Esophagus (tissue), 2 donors: ENCODE data around the gene PDPK1. TPM values are rescaled to one million over a fixed set of nuclear protein-coding genes. Genes with fewer than 3 reads are reported as not detected.

Source experiments
- H3K27ac ChIP-seq, 2 donors: one replicate each; pipeline ENCODE4 v1.5.1; 2013; ENCODE audit warnings: low read depth in 2 of 2, mild to moderate bottlenecking in 2 of 2, inconsistent platforms in 1 of 2, low read length in 1 of 2, moderate library complexity in 1 of 2
- H3K27me3 ChIP-seq, 2 donors: one replicate each; pipeline ENCODE4 v1.6.1; 2013; ENCODE audit warnings: low read length in 2 of 2, control low read depth in 1 of 2, mild to moderate bottlenecking in 1 of 2; ENCODE audit not compliant: insufficient read depth in 2 of 2, control insufficient read depth in 1 of 2
- H3K36me3 ChIP-seq, 2 donors: one replicate each; pipeline ENCODE4 v1.6.1; 2013; ENCODE audit warnings: low read length in 1 of 2; ENCODE audit not compliant: control insufficient read depth in 2 of 2, insufficient read depth in 2 of 2
- H3K4me1 ChIP-seq, 2 donors: one replicate each; pipeline ENCODE4 v1.6.1; 2013; ENCODE audit warnings: low read length in 1 of 2; ENCODE audit not compliant: control insufficient read depth in 2 of 2, insufficient read depth in 2 of 2
- H3K4me3 ChIP-seq, 2 donors: one replicate each; pipeline ENCODE4 v1.5.1; 2013; ENCODE audit warnings: low read length in 2 of 2, mild to moderate bottlenecking in 2 of 2, low read depth in 1 of 2, moderate library complexity in 1 of 2
- H3K9me3 ChIP-seq, 2 donors: one replicate each; pipeline ENCODE4 v1.6.1; 2013; ENCODE audit warnings: mild to moderate bottlenecking in 2 of 2, low read depth in 1 of 2, low read length in 1 of 2, moderate library complexity in 1 of 2; ENCODE audit not compliant: control insufficient read depth in 2 of 2, insufficient read depth in 1 of 2
- WGBS, 2 donors: extraction: QIAGEN DNeasy Blood & Tissue Kit; methylation state at CpG; one replicate each; pipeline ENCODE4 v1.1.7; 2013; 5-methylcytosine and 5-hydroxymethylcytosine counted together
- polyA plus RNA-seq, 2 donors: library from polyadenylated mRNA; stranded (reverse); fragments of 200-250 nt; gene quantifications; one replicate each; pipeline ENCODE4 v1.2.3, GENCODE V29; 2013
- donor health status: healthy with polysubstance abuse.
- donor health status: Bipolar disorder and iron deficiency.

The PDPK1 gene
- polyA plus RNA-seq, 2 donors, result 11.8 to 12.8 TPM

- Histone ChIP-seq H3K27ac (no peak overlapping the region), H3K4me1 (no peaks in the 10 kb centered on the region), H3K36me3 (peaks cover 12 to 39% of the 10 kb centered on the region in 2 donors), H3K4me3 (no peak overlapping the region), H3K27me3 (no peaks in the 10 kb centered on the region), H3K9me3 (no peaks in the 10 kb centered on the region)
- WGBS, 2 donors, result 76 to 80% methylated on average over 21 to 23 of the region's 24 CpGs
Observed at GRCh38 chr16:2584729-2585650, 47.2 kb downstream of the PDPK1 start.

GRCh38 chr16:2585651-2586081, 47.8 kb downstream of the PDPK1 start:
- H3K27me3 ChIP-seq, result no peaks in the 10 kb centered on the region
- H3K27ac ChIP-seq, result no peak overlapping the region
- peaks cover 12 to 43% of the 10 kb centered on the region in 2 donors for H3K36me3 ChIP-seq
- no peak overlapping the region for H3K4me3 ChIP-seq
- no peaks in the 10 kb centered on the region for H3K4me1 ChIP-seq
- 89 to 91% methylated on average over 25 of the region's 25 CpGs for WGBS, 2 donors
- no peaks in the 10 kb centered on the region for H3K9me3 ChIP-seq

DNA sequence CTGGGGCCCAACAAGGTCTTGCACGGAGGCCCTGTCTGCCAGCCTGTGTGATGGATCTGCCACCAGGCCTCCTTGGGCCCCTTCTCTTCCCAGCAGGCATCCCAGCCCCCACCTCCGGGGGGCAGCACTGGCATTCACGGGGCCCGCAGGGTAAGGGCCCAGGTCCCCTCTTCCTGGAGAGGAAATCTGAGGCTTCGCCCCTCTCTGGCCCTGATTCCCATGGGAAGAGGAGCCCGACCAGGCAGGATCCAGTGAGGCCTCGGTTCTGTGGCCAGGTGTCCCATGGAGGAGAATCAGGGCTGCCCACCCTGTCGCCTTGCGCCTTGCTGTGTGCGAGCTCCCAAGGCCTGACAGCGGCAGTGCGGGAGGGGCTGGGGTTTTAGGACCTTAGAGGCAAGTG, 48.4 kb downstream of the PDPK1 start:
- Histone ChIP-seq H3K4me3 (no peak overlapping the region), H3K9me3 (no peaks in the 10 kb centered on the region), H3K27ac (no peak overlapping the region), H3K36me3 (peaks cover 12 to 44% of the 10 kb centered on the region in 2 donors), H3K4me1 (no peaks in the 10 kb centered on the region), H3K27me3 (no peaks in the 10 kb centered on the region)
- WGBS, 2 donors, result 82 to 83% methylated on average over 12 of the region's 12 CpGs

DNA sequence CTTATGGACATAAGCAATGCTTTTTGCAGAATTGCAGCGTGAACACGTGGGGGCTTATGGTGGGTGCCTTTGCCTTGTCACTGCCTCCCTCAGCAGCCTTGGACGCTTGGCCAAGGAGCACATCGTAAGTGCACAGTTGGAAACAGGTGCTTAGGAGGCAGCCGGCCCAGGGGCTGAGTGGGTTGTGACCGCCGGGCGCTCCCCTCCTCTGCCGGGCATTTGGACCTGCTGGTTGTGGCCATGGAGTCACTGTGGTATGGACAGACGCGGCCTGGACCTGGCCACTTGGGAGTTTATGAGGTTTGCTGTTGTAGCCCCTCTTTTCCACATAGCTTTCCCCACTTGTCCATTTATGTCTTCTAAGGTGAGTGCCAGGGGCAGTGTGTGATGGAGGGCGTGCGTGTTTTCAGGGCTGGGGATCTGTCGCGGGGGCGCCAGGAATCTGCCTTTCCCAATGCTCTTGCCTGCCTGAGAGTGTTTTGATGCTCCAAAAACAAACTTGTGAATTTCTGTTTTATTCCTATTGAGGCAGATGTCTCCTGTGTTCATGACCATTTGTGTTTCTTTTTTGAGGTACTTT, 49.2 kb downstream of the PDPK1 start:
- Histone ChIP-seq H3K27me3 (no peaks in the 10 kb centered on the region), H3K4me1 (no peaks in the 10 kb centered on the region), H3K27ac (no peak overlapping the region), H3K9me3 (no peaks in the 10 kb centered on the region), H3K36me3 (peaks cover 12 to 46% of the 10 kb centered on the region in 2 donors), H3K4me3 (no peak overlapping the region)
- WGBS, 2 donors, result 92 to 93% methylated on average over 16 of the region's 16 CpGs

GRCh38 chr16:2587891-2588565, 50.2 kb downstream of the PDPK1 start:
- Histone ChIP-seq H3K4me1 (no peaks in the 10 kb centered on the region), H3K27ac (no peak overlapping the region), H3K36me3 (peaks cover 12 to 46% of the 10 kb centered on the region in 2 donors), H3K9me3 (no peaks in the 10 kb centered on the region), H3K4me3 (no peak overlapping the region), H3K27me3 (no peaks in the 10 kb centered on the region)
- 93 to 96% methylated on average over 14 of the region's 14 CpGs for WGBS, 2 donors

DNA sequence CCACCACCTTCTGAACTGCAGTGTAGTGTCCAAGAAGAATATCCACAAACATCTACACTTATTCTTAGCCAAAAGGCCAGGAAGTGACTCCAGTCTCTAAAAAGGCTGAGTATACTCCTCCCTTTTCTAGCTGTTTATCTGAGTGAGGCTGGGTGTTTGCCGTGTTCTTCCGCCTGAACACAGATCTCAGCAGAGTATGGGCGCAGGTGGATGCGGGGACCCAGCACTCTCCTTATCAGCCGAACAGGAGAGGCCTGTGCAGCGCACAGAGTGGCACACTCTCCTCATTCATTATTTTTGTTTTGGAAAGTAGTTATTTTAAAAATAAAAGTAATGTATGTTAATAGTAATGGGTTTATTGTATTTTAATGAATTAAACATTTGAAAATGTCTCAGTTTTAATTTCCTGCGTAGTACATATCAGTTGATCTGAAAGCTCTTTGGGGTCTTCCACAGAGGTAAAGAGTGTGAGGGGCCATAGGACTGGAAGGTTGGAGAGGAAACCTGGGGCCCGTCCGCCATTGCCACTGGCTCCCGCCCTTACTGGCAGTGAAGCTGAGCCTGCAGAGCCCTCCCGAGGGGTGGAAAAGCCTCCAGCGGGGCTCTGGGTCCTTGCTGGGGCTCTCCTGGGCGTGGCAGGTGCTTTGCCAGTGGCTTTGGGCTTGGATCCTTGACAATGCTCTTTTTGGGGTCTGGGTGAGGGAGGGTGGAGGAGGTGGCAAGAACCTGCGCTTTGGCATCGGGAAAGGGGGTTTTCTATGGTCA, 53.8 kb downstream of the PDPK1 start:
- WGBS, 2 donors, result 96 to 97% methylated on average over 15 of the region's 15 CpGs
- Histone ChIP-seq H3K4me1 (no peaks in the 10 kb centered on the region), H3K9me3 (no peaks in the 10 kb centered on the region), H3K36me3 (peaks cover 12 to 41% of the 10 kb centered on the region in 2 donors), H3K27me3 (no peaks in the 10 kb centered on the region), H3K27ac (no peak overlapping the region), H3K4me3 (no peak overlapping the region)

DNA sequence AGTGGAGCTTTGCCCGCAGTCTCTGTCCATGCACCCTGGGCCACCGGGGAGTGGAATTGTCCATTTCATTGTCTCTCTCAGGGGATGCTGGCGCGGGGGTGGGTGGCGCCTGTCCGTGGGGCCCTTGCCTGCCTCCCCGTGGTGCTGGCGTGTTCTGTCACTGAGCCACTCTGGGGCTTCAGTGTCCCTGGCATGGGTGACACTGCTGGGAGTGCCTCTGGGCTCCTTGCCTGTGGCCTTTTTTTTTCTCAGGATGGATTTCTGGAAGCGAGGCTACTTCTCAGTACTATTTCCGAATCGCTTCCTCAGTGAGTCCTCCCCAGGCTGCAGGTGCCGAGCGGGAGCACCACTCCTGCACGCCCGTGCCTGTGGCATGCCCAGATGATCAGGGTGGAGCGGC, 55.0 kb downstream of the PDPK1 start:
- peaks cover 7 to 44% of the 10 kb centered on the region in 2 donors for H3K36me3 ChIP-seq
- H3K4me3 ChIP-seq, result no peak overlapping the region
- H3K27me3 ChIP-seq, result no peaks in the 10 kb centered on the region
- H3K9me3 ChIP-seq, result no peaks in the 10 kb centered on the region
- no peaks in the 10 kb centered on the region for H3K4me1 ChIP-seq
- no peak overlapping the region for H3K27ac ChIP-seq
- 93 to 95% methylated on average over 16 of the region's 16 CpGs for WGBS, 2 donors

- 93% methylated on average over 27 of the region's 27 CpGs for WGBS, 2 donors
- Histone ChIP-seq H3K9me3 (no peaks in the 10 kb centered on the region), H3K36me3 (peaks cover 6 to 41% of the 10 kb centered on the region in 2 donors), H3K27ac (no peak overlapping the region), H3K4me1 (no peaks in the 10 kb centered on the region), H3K27me3 (no peaks in the 10 kb centered on the region), H3K4me3 (no peak overlapping the region)
Observed at GRCh38 chr16:2595393-2596205, 57.8 kb downstream of the PDPK1 start.
